GM23338 (cell line): ENCODE measurements around the gene LOXL1. TPM values are rescaled to one million over a fixed set of nuclear protein-coding genes. Genes with fewer than 3 reads are reported as not detected.

Experiments used
- ATAC-seq: fragments of 200-7000 bp; cut with Tn5 transposase; 3 replicates; pipeline ENCODE4 v1.9.1; 2020
- DNase-seq: peaks from one replicate; pipeline ENCODE4 v3.0.0-alpha.2; 2015; ENCODE audit warnings: low spot score
- H2AFZ ChIP-seq: fragments of 200-600 bp; sonication (generic); 2 replicates; pipeline ENCODE4 v1.8.0; 2016; ENCODE audit warnings: antibody characterized with exemption, mild to moderate bottlenecking, moderate library complexity
- H3F3A ChIP-seq: fragments of 200-600 bp; sonication (generic); replicated peaks from 2 replicates; pipeline ENCODE4 v1.8.0; 2017; ENCODE audit warnings: antibody characterized with exemption, mixed run types, low read depth
- H3K27ac ChIP-seq: fragments of 200-600 bp; sonication (generic); 2 replicates; pipeline ENCODE4 v1.6.1; 2016; ENCODE audit warnings: low read depth
- H3K27me3 ChIP-seq: fragments of 200-600 bp; sonication (generic); 2 replicates; pipeline ENCODE4 v1.8.0; 2016; ENCODE audit warnings: mild to moderate bottlenecking, mixed run types, moderate library complexity; ENCODE audit not compliant: insufficient read depth
- H3K36me3 ChIP-seq: fragments of 200-600 bp; sonication (generic); 2 replicates; pipeline ENCODE4 v1.8.0; 2016; ENCODE audit warnings: mild to moderate bottlenecking; ENCODE audit not compliant: insufficient read depth
- H3K4me1 ChIP-seq: fragments of 200-600 bp; sonication (generic); 2 replicates; pipeline ENCODE4 v1.8.0; 2016; ENCODE audit warnings: mild to moderate bottlenecking, moderate library complexity; ENCODE audit not compliant: insufficient read depth
- H3K4me2 ChIP-seq: fragments of 200-600 bp; sonication (generic); 2 replicates; pipeline ENCODE4 v1.7.1; 2017; ENCODE audit warnings: mixed run types
- H3K4me3 ChIP-seq: fragments of 200-600 bp; sonication (generic); 2 replicates; pipeline ENCODE4 v1.6.1; 2016; ENCODE audit warnings: mixed run types
- H3K79me2 ChIP-seq: fragments of 200-600 bp; sonication (generic); replicated peaks from 2 replicates; pipeline ENCODE4 v1.8.0; 2017; ENCODE audit warnings: mild to moderate bottlenecking; ENCODE audit not compliant: insufficient read depth
- H3K9me2 ChIP-seq: fragments of 200-600 bp; sonication (generic); 2 replicates; pipeline ENCODE4 v1.8.0; 2017; ENCODE audit not compliant: insufficient read depth
- H4K20me1 ChIP-seq: fragments of 200-600 bp; sonication (generic); replicated peaks from 2 replicates; pipeline ENCODE4 v1.8.0; 2017; ENCODE audit warnings: mild to moderate bottlenecking; ENCODE audit not compliant: insufficient read depth
- H3K27ac Mint-ChIP-seq: 2 replicates; pipeline ENCODE4 v1.8.0; 2020; ENCODE audit warnings: inconsistent platforms, mild to moderate bottlenecking, moderate library complexity, mixed read lengths
- H3K27me3 Mint-ChIP-seq: 3 replicates; pipeline ENCODE4 v1.8.0; 2022; ENCODE audit warnings: low read depth, mild to moderate bottlenecking, moderate library complexity, mixed read lengths, inconsistent platforms; ENCODE audit not compliant: insufficient read depth, poor library complexity
- H3K36me3 Mint-ChIP-seq: 3 replicates; pipeline ENCODE4 v1.8.0; 2021; ENCODE audit warnings: low read depth, mild to moderate bottlenecking, inconsistent platforms, moderate library complexity, mixed read lengths
- H3K4me1 Mint-ChIP-seq: 3 replicates; pipeline ENCODE4 v1.8.0; 2020; ENCODE audit warnings: mild to moderate bottlenecking, inconsistent platforms, mixed read lengths
- H3K4me3 Mint-ChIP-seq: 3 replicates; pipeline ENCODE4 v1.8.0; 2021; ENCODE audit warnings: moderate library complexity, mild to moderate bottlenecking, inconsistent platforms, mixed read lengths
- H3K9me3 Mint-ChIP-seq: 3 replicates; pipeline ENCODE4 v1.8.0; 2020; ENCODE audit warnings: moderate library complexity, mild to moderate bottlenecking, inconsistent platforms, mixed read lengths
- CTCF ChIP-seq, 2 experiments: fragments of 200-600 bp in 1 of 2; sonication (generic) in 1 of 2; conservative IDR thresholded peaks; 2 replicates each; pipeline versions ENCODE4 v1.5.1 to v1.6.1; 2016 to 2017; ENCODE audit warnings: antibody characterized with exemption in 2 of 2, low read depth in 2 of 2, mild to moderate bottlenecking in 2 of 2, moderate library complexity in 1 of 2
- ETS1 ChIP-seq: IDR thresholded peaks from 2 replicates; pipeline ENCODE4 v1.6.1; 2016; ENCODE audit warnings: antibody characterized with exemption
- EZH2 ChIP-seq: fragments of 200-600 bp; sonication (generic); IDR thresholded peaks from one replicate; pipeline ENCODE4 v1.8.0; 2017; ENCODE audit warnings: antibody characterized with exemption, mild to moderate bottlenecking, low read depth; ENCODE audit not compliant: unreplicated experiment
- EZH2phosphoT487 ChIP-seq: fragments of 200-600 bp; sonication (generic); IDR thresholded peaks from one replicate; pipeline ENCODE4 v1.8.1; 2018; ENCODE audit warnings: antibody characterized with exemption; ENCODE audit not compliant: unreplicated experiment
- JUNB ChIP-seq: IDR thresholded peaks from one replicate; pipeline ENCODE4 v1.6.1; 2016; ENCODE audit warnings: antibody characterized with exemption; ENCODE audit not compliant: unreplicated experiment
- NANOG ChIP-seq: IDR thresholded peaks from 2 replicates; pipeline ENCODE4 v1.6.1; 2016; ENCODE audit warnings: antibody characterized with exemption, borderline replicate concordance
- ZNF114 ChIP-seq: fragments of 250-450 bp; sonication (Bioruptor Pico); IDR thresholded peaks from 2 replicates; pipeline ENCODE4 v1.5.0; 2020; ENCODE audit warnings: mild to moderate bottlenecking, moderate library complexity
- ZNF331 ChIP-seq: fragments of 250-450 bp; sonication (Bioruptor Pico); IDR thresholded peaks from 2 replicates; pipeline ENCODE4 v1.5.0; 2020; ENCODE audit warnings: low read depth, mild to moderate bottlenecking, moderate library complexity
- polyA plus RNA-seq: library from polyadenylated mRNA; unstranded; fragments of >200 nt; fragmentation: Nextera tagmentation; extraction: Ambion mirVana; gene quantifications from 2 replicates; pipeline ENCODE4 v1.2.1, GENCODE V29; 2016
- total RNA-seq: library from RNA; depleted of rRNA; stranded (reverse); fragments of >200 nt; shearing (Covaris generic); gene quantifications from 2 replicates; pipeline ENCODE4 v1.2.3, GENCODE V29; 2014
- TF ChIP-seq, protein P1 (sequence below): fragments of 250-450 bp; sonication (Bioruptor Pico); IDR thresholded peaks from 2 replicates; pipeline ENCODE4 v1.5.0; 2020; ENCODE audit warnings: mild to moderate bottlenecking, moderate library complexity

LOXL1 gene
- total and polyA plus RNA-seq, 2 experiments from 2014 or later: 6.9 to 10.8 TPM

GRCh38 chr15:73899197-73900094 lies 26.8 kb upstream of the LOXL1 start (continued):
- TF ChIP-seq, protein P1, sequence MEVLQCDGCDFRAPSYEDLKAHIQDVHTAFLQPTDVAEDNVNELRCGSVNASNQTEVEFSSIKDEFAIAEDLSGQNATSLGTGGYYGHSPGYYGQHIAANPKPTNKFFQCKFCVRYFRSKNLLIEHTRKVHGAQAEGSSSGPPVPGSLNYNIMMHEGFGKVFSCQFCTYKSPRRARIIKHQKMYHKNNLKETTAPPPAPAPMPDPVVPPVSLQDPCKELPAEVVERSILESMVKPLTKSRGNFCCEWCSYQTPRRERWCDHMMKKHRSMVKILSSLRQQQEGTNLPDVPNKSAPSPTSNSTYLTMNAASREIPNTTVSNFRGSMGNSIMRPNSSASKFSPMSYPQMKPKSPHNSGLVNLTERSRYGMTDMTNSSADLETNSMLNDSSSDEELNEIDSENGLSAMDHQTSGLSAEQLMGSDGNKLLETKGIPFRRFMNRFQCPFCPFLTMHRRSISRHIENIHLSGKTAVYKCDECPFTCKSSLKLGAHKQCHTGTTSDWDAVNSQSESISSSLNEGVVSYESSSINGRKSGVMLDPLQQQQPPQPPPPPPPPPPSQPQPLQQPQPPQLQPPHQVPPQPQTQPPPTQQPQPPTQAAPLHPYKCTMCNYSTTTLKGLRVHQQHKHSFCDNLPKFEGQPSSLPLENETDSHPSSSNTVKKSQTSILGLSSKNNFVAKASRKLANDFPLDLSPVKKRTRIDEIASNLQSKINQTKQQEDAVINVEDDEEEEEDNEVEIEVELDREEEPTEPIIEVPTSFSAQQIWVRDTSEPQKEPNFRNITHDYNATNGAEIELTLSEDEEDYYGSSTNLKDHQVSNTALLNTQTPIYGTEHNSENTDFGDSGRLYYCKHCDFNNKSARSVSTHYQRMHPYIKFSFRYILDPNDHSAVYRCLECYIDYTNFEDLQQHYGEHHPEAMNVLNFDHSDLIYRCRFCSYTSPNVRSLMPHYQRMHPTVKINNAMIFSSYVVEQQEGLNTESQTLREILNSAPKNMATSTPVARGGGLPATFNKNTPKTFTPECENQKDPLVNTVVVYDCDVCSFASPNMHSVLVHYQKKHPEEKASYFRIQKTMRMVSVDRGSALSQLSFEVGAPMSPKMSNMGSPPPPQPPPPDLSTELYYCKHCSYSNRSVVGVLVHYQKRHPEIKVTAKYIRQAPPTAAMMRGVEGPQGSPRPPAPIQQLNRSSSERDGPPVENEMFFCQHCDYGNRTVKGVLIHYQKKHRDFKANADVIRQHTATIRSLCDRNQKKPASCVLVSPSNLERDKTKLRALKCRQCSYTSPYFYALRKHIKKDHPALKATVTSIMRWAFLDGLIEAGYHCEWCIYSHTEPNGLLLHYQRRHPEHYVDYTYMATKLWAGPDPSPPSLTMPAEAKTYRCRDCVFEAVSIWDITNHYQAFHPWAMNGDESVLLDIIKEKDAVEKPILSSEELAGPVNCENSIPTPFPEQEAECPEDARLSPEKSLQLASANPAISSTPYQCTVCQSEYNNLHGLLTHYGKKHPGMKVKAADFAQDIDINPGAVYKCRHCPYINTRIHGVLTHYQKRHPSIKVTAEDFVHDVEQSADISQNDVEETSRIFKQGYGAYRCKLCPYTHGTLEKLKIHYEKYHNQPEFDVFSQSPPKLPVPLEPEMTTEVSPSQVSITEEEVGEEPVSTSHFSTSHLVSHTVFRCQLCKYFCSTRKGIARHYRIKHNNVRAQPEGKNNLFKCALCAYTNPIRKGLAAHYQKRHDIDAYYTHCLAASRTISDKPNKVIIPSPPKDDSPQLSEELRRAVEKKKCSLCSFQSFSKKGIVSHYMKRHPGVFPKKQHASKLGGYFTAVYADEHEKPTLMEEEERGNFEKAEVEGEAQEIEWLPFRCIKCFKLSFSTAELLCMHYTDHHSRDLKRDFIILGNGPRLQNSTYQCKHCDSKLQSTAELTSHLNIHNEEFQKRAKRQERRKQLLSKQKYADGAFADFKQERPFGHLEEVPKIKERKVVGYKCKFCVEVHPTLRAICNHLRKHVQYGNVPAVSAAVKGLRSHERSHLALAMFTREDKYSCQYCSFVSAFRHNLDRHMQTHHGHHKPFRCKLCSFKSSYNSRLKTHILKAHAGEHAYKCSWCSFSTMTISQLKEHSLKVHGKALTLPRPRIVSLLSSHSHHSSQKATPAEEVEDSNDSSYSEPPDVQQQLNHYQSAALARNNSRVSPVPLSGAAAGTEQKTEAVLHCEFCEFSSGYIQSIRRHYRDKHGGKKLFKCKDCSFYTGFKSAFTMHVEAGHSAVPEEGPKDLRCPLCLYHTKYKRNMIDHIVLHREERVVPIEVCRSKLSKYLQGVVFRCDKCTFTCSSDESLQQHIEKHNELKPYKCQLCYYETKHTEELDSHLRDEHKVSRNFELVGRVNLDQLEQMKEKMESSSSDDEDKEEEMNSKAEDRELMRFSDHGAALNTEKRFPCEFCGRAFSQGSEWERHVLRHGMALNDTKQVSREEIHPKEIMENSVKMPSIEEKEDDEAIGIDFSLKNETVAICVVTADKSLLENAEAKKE (CRISPR knock-in tag): no peak
- no peak for TF ChIP-seq NANOG
- no peak for TF ChIP-seq EZH2phosphoT487
- TF ChIP-seq ZNF331: no peak
- no peak for TF ChIP-seq JUNB
- no peak for TF ChIP-seq EZH2
- no peak for TF ChIP-seq ETS1

DNA sequence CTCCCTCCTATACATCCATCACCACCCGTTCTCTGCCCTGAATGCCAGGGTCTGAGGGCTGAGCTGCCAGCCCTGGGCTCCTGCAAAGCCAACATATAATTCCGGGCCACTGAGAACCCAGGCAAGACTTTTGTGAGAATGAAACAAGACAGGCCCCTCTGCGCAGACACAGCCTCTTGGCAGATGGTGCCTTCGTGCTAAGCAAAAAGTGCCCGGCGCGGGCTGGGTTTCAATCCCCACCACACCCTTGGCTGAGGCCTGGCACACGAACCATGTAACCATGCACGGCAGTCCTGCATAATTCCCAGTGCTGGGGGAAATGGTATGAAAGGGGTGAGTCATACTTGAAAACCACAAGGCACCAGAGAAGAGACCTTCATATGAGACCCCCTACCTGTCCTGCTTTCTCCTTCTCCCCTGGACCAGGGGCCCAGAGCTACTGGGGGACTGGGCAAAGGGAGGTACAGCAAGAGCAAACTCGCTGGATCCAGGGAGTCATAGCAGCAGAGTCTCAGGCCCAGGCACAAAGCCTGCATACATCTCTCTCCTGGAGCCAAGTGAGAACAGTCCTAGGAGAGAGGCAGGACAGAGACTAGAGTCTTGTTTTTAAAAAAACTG lies 26.1 kb upstream of the LOXL1 start:
- no peaks in the 10 kb centered on the region for H3K36me3 Mint-ChIP-seq
- Histone ChIP-seq H3K36me3 (no peaks in the 10 kb centered on the region), H3K4me3 (no peak overlapping the region), H4K20me1 (no peaks in the 10 kb centered on the region), H3F3A (no peaks in the 10 kb centered on the region), H3K79me2 (no peaks in the 10 kb centered on the region), H3K4me1 (no peaks in the 10 kb centered on the region), H3K27me3 (no peaks in the 10 kb centered on the region), H3K9me2 (no peaks in the 10 kb centered on the region), H2AFZ (no peak overlapping the region), H3K27ac (no peak overlapping the region), H3K4me2 (no peak overlapping the region)
- no peak for ATAC-seq
- no peak overlapping the region for H3K4me3 Mint-ChIP-seq
- peaks cover 5% of the 10 kb centered on the region for H3K4me1 Mint-ChIP-seq
- no peak for DNase-seq
- H3K9me3 Mint-ChIP-seq: no peaks in the 10 kb centered on the region
- H3K27ac Mint-ChIP-seq: no peak overlapping the region
- peaks cover 6% of the 10 kb centered on the region for H3K27me3 Mint-ChIP-seq
- TF ChIP-seq ZNF114: no peak
- TF ChIP-seq ETS1: no peak
- TF ChIP-seq ZNF331: no peak
- TF ChIP-seq CTCF (conservative IDR thresholded peaks at IDR 0.05; ENCODE audit: low read depth in 2 of 2): no peak
